DOHH2 (cell line): ENCODE data around the gene GRB7.

Experiments
- CTCF ChIP-seq: fragments of 200-600 bp; sonication (generic); IDR thresholded peaks from one replicate; pipeline ENCODE4 v1.5.1; 2014; ENCODE audit warnings: antibody characterized with exemption, mild to moderate bottlenecking, low read depth, low read length; ENCODE audit not compliant: poor library complexity, severe bottlenecking
- EZH2phosphoT487 ChIP-seq: fragments of 200-600 bp; sonication (generic); IDR thresholded peaks from 2 replicates; pipeline ENCODE4 v1.6.1; 2017; ENCODE audit warnings: borderline replicate concordance, mild to moderate bottlenecking, antibody characterized with exemption, low read length, moderate library complexity, mixed read lengths

GRCh38 chr17:39757176-39757662, 19.5 kb downstream of the GRB7 start:
- no peak for TF ChIP-seq CTCF
- no peak for TF ChIP-seq EZH2phosphoT487
